Osteocyte (in vitro differentiated cells): ENCODE results near the gene ZWINT. TPM values are rescaled to one million over a fixed set of nuclear protein-coding genes. Genes with fewer than 3 reads are reported as not detected.

Source experiments
- DNase-seq: peaks from one replicate; pipeline ENCODE4 v3.0.0; 2021; ENCODE audit warnings: mixed read lengths; ENCODE audit not compliant: unreplicated experiment; ENCODE audit errors: extremely low spot score
- H3K27ac Mint-ChIP-seq: one replicate; pipeline ENCODE4 v1.8.0; 2021; ENCODE audit warnings: mild to moderate bottlenecking, mixed read lengths; ENCODE audit not compliant: unreplicated experiment
- H3K27me3 Mint-ChIP-seq: one replicate; pipeline ENCODE4 v1.8.0; 2021; ENCODE audit warnings: mixed read lengths; ENCODE audit not compliant: unreplicated experiment
- H3K36me3 Mint-ChIP-seq: one replicate; pipeline ENCODE4 v1.8.0; 2021; ENCODE audit warnings: mixed read lengths; ENCODE audit not compliant: unreplicated experiment
- H3K4me1 Mint-ChIP-seq: one replicate; pipeline ENCODE4 v1.8.0; 2021; ENCODE audit warnings: mixed read lengths; ENCODE audit not compliant: unreplicated experiment
- H3K4me3 Mint-ChIP-seq: one replicate; pipeline ENCODE4 v1.8.0; 2021; ENCODE audit warnings: mild to moderate bottlenecking, moderate library complexity, mixed read lengths; ENCODE audit not compliant: unreplicated experiment
- H3K9me3 Mint-ChIP-seq: one replicate; pipeline ENCODE4 v1.8.0; 2021; ENCODE audit warnings: mixed read lengths; ENCODE audit not compliant: unreplicated experiment
- CTCF ChIP-seq: fragments of 200-600 bp; sonication (generic); IDR thresholded peaks from 2 replicates; pipeline ENCODE4 v1.5.0; 2021; ENCODE audit warnings: antibody characterized with exemption, mild to moderate bottlenecking, moderate library complexity
- total RNA-seq: library from RNA; stranded (reverse); gene quantifications from 2 replicates; pipeline ENCODE4 v1.2.1, GENCODE V29; 2021

Gene ZWINT
- total RNA-seq, 1 donor from 2014 or later = 11.5 TPM

DNA sequence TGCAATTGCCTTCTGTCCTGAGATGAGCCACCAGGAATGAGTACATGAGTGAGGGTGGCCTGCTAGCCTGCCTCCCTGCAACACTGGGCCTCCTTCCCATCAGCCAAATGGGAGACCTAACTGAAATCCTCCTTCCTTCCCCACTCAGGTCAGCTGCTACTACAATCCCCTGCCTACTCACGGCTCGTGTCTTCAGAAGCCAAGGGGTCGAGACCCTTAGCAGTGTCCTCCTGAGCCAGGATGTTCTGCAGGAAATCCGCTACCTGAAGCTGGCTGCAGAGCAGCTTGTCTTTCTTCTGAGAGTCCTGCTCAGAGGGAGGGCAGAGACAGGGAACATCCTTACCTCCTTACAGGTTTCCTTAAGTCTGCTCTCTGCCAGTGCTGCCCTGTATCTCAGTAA, 1.2 kb downstream of the ZWINT start:
- H3K4me1 Mint-ChIP-seq = peaks cover 21% of the 10 kb centered on the region
- no peak for TF ChIP-seq CTCF
- peaks cover 3% of the 10 kb centered on the region for H3K36me3 Mint-ChIP-seq
- no peak overlapping the region for H3K27ac Mint-ChIP-seq
- no peaks in the 10 kb centered on the region for H3K9me3 Mint-ChIP-seq
- DNase-seq = no peak
- no peaks in the 10 kb centered on the region for H3K27me3 Mint-ChIP-seq
- peak overlapping the region; percentile 91 for H3K4me3 Mint-ChIP-seq

GRCh38 chr10:56357018-56357417, 4.0 kb downstream of the ZWINT start:
- H3K4me1 Mint-ChIP-seq = peaks cover 19% of the 10 kb centered on the region
- no peaks in the 10 kb centered on the region for H3K27me3 Mint-ChIP-seq
- H3K36me3 Mint-ChIP-seq = peaks cover 3% of the 10 kb centered on the region
- TF ChIP-seq CTCF = no peak
- no peak for DNase-seq
- H3K27ac Mint-ChIP-seq = no peak overlapping the region
- H3K9me3 Mint-ChIP-seq = no peaks in the 10 kb centered on the region
- no peak overlapping the region for H3K4me3 Mint-ChIP-seq

DNA sequence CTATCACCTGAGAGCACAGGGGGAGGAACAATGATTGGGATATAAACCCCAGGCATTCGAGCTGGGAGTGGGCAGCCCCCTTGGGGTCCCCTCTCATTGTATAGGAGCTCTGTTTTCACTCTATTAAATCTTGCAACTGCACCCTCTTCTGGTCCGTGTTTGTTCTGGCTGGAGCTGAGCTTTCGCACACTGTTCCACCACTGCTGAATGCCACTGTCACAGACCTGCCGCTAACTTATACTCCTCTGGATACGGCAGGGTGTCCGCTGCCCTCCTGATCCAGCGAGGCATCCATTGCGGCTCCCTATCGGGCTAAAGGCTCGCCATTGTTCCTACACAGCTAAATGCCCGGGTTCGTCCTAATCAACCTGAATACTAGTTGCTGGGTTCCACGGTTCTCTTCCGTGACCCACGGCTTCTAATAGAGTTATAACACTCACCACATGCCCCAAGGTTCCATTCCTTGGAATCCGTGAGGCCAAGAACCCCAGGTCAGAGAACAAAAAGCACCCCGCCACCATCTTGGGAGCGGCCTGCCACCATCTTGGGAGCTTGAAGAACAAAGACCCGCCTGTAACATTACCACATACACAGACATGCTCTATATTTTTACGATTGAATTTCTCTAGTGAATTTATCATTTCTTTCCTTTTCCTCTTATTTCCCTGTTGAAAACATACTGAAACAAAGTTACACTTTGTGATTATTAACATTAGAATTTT, 9.0 kb downstream of the ZWINT start:
- DNase-seq = no peak
- H3K4me1 Mint-ChIP-seq = peaks cover 5% of the 10 kb centered on the region
- no peak for TF ChIP-seq CTCF
- no peak overlapping the region for H3K4me3 Mint-ChIP-seq
- H3K9me3 Mint-ChIP-seq = no peaks in the 10 kb centered on the region
- H3K27me3 Mint-ChIP-seq = no peaks in the 10 kb centered on the region
- H3K27ac Mint-ChIP-seq = no peak overlapping the region
- H3K36me3 Mint-ChIP-seq = no peaks in the 10 kb centered on the region

DNA sequence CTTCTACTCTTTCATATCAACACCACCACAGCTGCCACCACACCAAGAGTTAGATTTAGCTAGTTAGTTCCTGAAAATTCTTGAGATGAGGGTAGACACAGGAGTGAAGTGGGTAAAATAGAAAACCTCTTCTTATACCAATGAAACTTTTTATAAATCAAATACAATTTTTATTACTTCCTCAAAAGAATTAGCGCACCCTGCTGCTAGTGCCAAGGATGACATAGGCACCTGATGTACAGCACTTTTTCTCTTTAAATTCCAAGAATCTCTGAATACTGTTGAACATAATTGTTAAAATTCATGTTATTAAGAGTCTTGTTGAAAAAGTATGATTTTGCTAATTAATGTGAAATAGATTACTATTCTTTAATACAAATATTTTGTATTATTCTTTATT, 11.4 kb downstream of the ZWINT start:
- Mint-ChIP-seq H3K27ac (no peak overlapping the region), H3K4me3 (no peak overlapping the region), H3K4me1 (no peaks in the 10 kb centered on the region), H3K9me3 (no peaks in the 10 kb centered on the region), H3K27me3 (no peaks in the 10 kb centered on the region), H3K36me3 (no peaks in the 10 kb centered on the region)
- DNase-seq = no peak
- TF ChIP-seq CTCF = no peak

DNA sequence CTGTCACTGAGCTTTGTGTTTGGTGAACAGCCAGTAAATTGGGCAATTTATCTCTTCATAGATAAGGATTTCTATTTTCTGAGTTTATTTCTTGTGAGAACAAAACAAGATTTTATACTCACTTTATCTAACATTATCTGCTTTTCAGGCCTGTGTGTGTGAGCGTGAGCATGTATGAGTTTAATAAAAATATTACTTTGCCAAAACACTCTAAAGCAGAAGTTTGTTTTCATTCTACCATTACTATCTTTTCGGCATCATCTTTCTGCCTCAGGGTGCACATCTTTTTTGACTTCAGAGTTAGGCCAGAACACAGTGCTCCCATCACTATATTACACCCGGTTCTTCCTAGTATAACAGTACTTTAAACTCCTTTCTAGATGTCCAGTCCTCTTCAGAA, 13.0 kb downstream of the ZWINT start:
- Mint-ChIP-seq H3K4me3 (no peak overlapping the region), H3K36me3 (no peaks in the 10 kb centered on the region)

More for the DNA sequence above, 13.0 kb downstream of the ZWINT start:
- Mint-ChIP-seq H3K27me3 (no peaks in the 10 kb centered on the region), H3K4me1 (no peaks in the 10 kb centered on the region), H3K9me3 (no peaks in the 10 kb centered on the region), H3K27ac (no peak overlapping the region)
- DNase-seq = no peak
- TF ChIP-seq CTCF = no peak
